OCI-LY3 (cell line): ENCODE data around the gene HIVEP2.

Experiments used
- CTCF ChIP-seq: fragments of 200-600, 300-600 bp; sonication (generic); IDR thresholded peaks from 2 replicates; pipeline ENCODE4 v1.5.1; 2014; ENCODE audit warnings: antibody characterized with exemption, low read length, low read depth
- EZH2phosphoT487 ChIP-seq: fragments of 200-600 bp; shearing (Covaris generic); IDR thresholded peaks from 2 replicates; pipeline ENCODE4 v1.6.1; 2018; ENCODE audit warnings: antibody characterized with exemption, mixed run types, low read depth

GRCh38 chr6:142833054-142833453, 111.9 kb downstream of the HIVEP2 start:
- TF ChIP-seq CTCF (no peak), EZH2phosphoT487 (no peak)
